Measurements from ENCODE around the gene GXYLT1. TPM values are rescaled to one million over a fixed set of nuclear protein-coding genes. Genes with fewer than 3 reads are reported as not detected.

Gene GXYLT1
- total RNA-seq, 1 experiment from 2014 or later, result 9.0 TPM

DNA sequence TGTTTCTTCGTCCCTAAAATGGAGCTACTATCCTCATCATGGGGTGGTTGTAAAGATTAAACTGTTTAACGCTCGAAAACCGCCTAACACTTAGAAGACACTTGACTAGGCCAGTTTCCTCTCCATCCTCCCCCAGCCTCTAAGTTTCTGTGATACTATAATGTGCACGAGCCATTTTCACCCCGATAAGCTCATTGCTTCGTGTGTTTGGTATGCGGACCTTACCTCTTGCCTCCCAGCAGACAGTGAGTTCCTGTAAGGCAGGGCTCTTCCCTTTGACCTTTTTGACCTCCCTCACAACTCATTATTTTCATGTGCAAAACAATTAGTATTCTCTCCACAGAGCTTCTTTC lies 499 bp upstream of the GXYLT1 start:
- no peak overlapping the region for H2AFZ ChIP-seq (ENCODE audit: low read depth, low read length, poor library complexity, severe bottlenecking)

DNA sequence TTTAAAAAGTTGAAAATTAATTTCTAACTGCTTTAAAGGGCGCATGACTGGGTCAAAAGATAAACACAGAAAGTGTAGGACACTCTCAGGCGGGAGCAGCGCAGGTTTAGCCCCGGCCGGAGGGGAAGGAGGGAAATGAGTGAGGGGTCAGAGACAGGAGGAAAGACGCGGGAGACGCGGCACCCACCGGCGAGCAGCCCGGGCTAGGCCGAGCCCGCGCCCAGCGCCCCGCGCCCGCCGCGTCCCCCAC lies 591 bp downstream of the GXYLT1 start:
- no peaks in the 10 kb centered on the region for H3K27me3 ChIP-seq (ENCODE audit: insufficient read depth, low read length)
- DNase-seq (ENCODE audit: low read depth, low spot score) (no peak), ATAC-seq (no peak)
- H3K9ac ChIP-seq (ENCODE audit: low read length), result peak overlapping the region; percentile 70
- TF ChIP-seq, protein P1, sequence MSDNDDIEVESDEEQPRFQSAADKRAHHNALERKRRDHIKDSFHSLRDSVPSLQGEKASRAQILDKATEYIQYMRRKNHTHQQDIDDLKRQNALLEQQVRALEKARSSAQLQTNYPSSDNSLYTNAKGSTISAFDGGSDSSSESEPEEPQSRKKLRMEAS (IDR thresholded peaks at IDR 0.05), result no peak
- TF ChIP-seq, protein P2, sequence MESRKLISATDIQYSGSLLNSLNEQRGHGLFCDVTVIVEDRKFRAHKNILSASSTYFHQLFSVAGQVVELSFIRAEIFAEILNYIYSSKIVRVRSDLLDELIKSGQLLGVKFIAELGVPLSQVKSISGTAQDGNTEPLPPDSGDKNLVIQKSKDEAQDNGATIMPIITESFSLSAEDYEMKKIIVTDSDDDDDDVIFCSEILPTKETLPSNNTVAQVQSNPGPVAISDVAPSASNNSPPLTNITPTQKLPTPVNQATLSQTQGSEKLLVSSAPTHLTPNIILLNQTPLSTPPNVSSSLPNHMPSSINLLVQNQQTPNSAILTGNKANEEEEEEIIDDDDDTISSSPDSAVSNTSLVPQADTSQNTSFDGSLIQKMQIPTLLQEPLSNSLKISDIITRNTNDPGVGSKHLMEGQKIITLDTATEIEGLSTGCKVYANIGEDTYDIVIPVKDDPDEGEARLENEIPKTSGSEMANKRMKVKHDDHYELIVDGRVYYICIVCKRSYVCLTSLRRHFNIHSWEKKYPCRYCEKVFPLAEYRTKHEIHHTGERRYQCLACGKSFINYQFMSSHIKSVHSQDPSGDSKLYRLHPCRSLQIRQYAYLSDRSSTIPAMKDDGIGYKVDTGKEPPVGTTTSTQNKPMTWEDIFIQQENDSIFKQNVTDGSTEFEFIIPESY (IDR thresholded peaks at IDR 0.05; ENCODE audit: extremely low read depth, insufficient replicate concordance, low read length), result no peak
- no peak for TF ChIP-seq EZH2 (IDR thresholded peaks at IDR 0.05)
- TF ChIP-seq ELF1 (IDR thresholded peaks at IDR 0.05; ENCODE audit: borderline replicate concordance, low read depth), result no peak
- no peaks in the 10 kb centered on the region for H3K36me3 ChIP-seq (ENCODE audit: control insufficient read depth in 1 of 2, insufficient read depth in 2 of 2, low read length in 2 of 2)
- H3K79me2 ChIP-seq (ENCODE audit: insufficient read depth, low read length), result peaks cover 50% of the 10 kb centered on the region
- ChIA-PET RAD21 (ENCODE audit: low non-redundant PET in 1 of 2, low total read pairs in 2 of 2, uncharacterized antibody in 2 of 2, unreplicated experiment in 2 of 2) (no interaction called here), POLR2A (no interaction called here), CTCF (no interaction called here)
- H3K9me3 ChIP-seq (ENCODE audit: control insufficient read depth in 1 of 2, insufficient read depth in 1 of 2, low read depth in 1 of 2, low read length in 2 of 2), result no peaks in the 10 kb centered on the region
- H3K4me1 ChIP-seq (ENCODE audit: control insufficient read depth in 1 of 2, insufficient read depth in 2 of 2, low read length in 2 of 2), result peaks cover 7 to 27% of the 10 kb centered on the region in 2 experiments; a peak in 3 of 4 replicates
- peaks cover 14% of the 10 kb centered on the region; the same call in 1 of the 2 replicates for H4K20me1 ChIP-seq (ENCODE audit: insufficient read depth)
- no TSS peak for BruUV-seq (replicated peaks)
- H3K9me2 ChIP-seq (ENCODE audit: insufficient read depth), result no peaks in the 10 kb centered on the region
- H3K4me3 ChIP-seq (replicated peaks in 1 of 2; ENCODE audit: low read depth in 1 of 2, low read length in 2 of 2), result peak overlapping the region; percentile 67 to 80
- intact Hi-C loops (cut with micrococcal nuclease), result loop anchor here (2.0 kb wide), 1 partner anchor 93 kb away; no protein-coding TSS in a partner anchor
- H2AFZ ChIP-seq (ENCODE audit: low read depth, low read length, poor library complexity, severe bottlenecking), result no peak overlapping the region
- H3K27ac ChIP-seq (ENCODE audit: low read depth, low read length), result peak overlapping the region; percentile 88
- peak overlapping the region; percentile 83 for H3K4me2 ChIP-seq (ENCODE audit: low read length)

More for the DNA sequence above, 499 bp upstream of the GXYLT1 start:
- Histone ChIP-seq H3K79me2 (ENCODE audit: insufficient read depth, low read length) (peaks cover 40% of the 10 kb centered on the region), H3K27ac (ENCODE audit: low read depth, low read length) (peak overlapping the region; percentile 88), H3K4me2 (ENCODE audit: low read length) (peak overlapping the region; percentile 83), H3K9ac (ENCODE audit: low read length) (peak overlapping the region; percentile 70), H3K27me3 (ENCODE audit: insufficient read depth, low read length) (no peaks in the 10 kb centered on the region), H3K9me3 (ENCODE audit: control insufficient read depth in 1 of 2, insufficient read depth in 1 of 2, low read depth in 1 of 2, low read length in 2 of 2) (no peaks in the 10 kb centered on the region), H3K36me3 (ENCODE audit: control insufficient read depth in 1 of 2, insufficient read depth in 2 of 2, low read length in 2 of 2) (no peaks in the 10 kb centered on the region), H4K20me1 (ENCODE audit: insufficient read depth) (peaks cover 14% of the 10 kb centered on the region; the same call in 1 of the 2 replicates), H3K9me2 (ENCODE audit: insufficient read depth) (no peaks in the 10 kb centered on the region), H3K4me1 (ENCODE audit: control insufficient read depth in 1 of 2, insufficient read depth in 2 of 2, low read length in 2 of 2) (peaks cover 7 to 27% of the 10 kb centered on the region in 2 experiments; a peak in 3 of 4 replicates), H3K4me3 (replicated peaks in 1 of 2; ENCODE audit: low read depth in 1 of 2, low read length in 2 of 2) (peak overlapping the region; percentile 39 to 67)
- BruUV-seq (replicated peaks), result TSS peak; percentile 92
- CTCF ChIA-PET, result interaction anchor here (1.4 kb wide), 1 partner anchor 1194 kb away, joined by 6 read pairs; no protein-coding TSS in a partner anchor
- POLR2A ChIA-PET, result interaction anchor here (0.8 kb wide), 2 partner anchors 9 to 17 kb away, joined by 4 to 5 read pairs; no protein-coding TSS in a partner anchor
- TF ChIP-seq SIN3A (IDR thresholded peaks at IDR 0.05; ENCODE audit: low read depth), result peak; percentile 16; the same call in 1 of the 2 replicates
- TF ChIP-seq POLR2A (IDR thresholded peaks at IDR 0.05; ENCODE audit: borderline replicate concordance, extremely low read depth, insufficient read depth, insufficient read length), result peak; percentile 7
- no peak for TF ChIP-seq ZNF274 (IDR thresholded peaks at IDR 0.05; ENCODE audit: low read depth, low read length)
- ATAC-seq (no peak), DNase-seq (ENCODE audit: low read depth, low spot score) (no peak)
- RAD21 ChIA-PET (ENCODE audit: low non-redundant PET in 1 of 2, low total read pairs in 2 of 2, uncharacterized antibody in 2 of 2, unreplicated experiment in 2 of 2), result no interaction called here
- intact Hi-C loops (cut with micrococcal nuclease), result loop anchor here (2.0 kb wide), 1 partner anchor 92 kb away; no protein-coding TSS in a partner anchor

Measured in HCT116 (cell line).